Left ventricle myocardium inferior (tissue), 1 donor: Measurements from ENCODE around the gene TCF12. TPM values are rescaled to one million over a fixed set of nuclear protein-coding genes. Genes with fewer than 3 reads are reported as not detected.

Source experiments
- DNase-seq: peaks from one replicate; pipeline ENCODE4 v3.0.0-alpha.2; 2020
- H3K27ac ChIP-seq: fragments of 200-600 bp; replicated peaks from 2 replicates; pipeline ENCODE4 v1.8.0; 2021
- H3K27me3 ChIP-seq: fragments of 200-600 bp; 2 replicates; pipeline ENCODE4 v1.8.0; 2021; ENCODE audit warnings: low read depth
- H3K36me3 ChIP-seq: fragments of 200-600 bp; 2 replicates; pipeline ENCODE4 v1.8.0; 2021
- H3K4me1 ChIP-seq: fragments of 200-600 bp; 2 replicates; pipeline ENCODE4 v1.8.0; 2021
- H3K4me3 ChIP-seq: fragments of 200-600 bp; 2 replicates; pipeline ENCODE4 v1.8.0; 2021; ENCODE audit warnings: mild to moderate bottlenecking, moderate library complexity
- H3K9me3 ChIP-seq: fragments of 200-600 bp; replicated peaks from 2 replicates; pipeline ENCODE4 v1.8.0; 2021
- CTCF ChIP-seq: fragments of 200-600 bp; IDR thresholded peaks from 2 replicates; pipeline ENCODE4 v1.8.0; 2021; ENCODE audit warnings: antibody characterized with exemption, mild to moderate bottlenecking, borderline replicate concordance
- intact Hi-C: fragments of 100-400 bp; cut with micrococcal nuclease; formaldehyde crosslinking; loops from one replicate; pipeline ENCODE4 v1.11.0; 2022
- total RNA-seq: library from RNA; stranded (reverse); fragmentation: NEBNext Ultra II Directional; extraction: Animal tissue kit (Norgen Biotek cat#: 25700); gene quantifications from one replicate; pipeline ENCODE4 v1.2.1, GENCODE V29; 2021
- donor health status: DM: no; HTN: yes; CAD: no; lungs with severe emphysema.

Gene TCF12
- total RNA-seq, 1 donor from 2014 or later: 52.1 TPM

GRCh38 chr15:57031605-57032004 lies 113.2 kb downstream of the TCF12 start:
- intact Hi-C loops: no loop called here
- Histone ChIP-seq H3K27ac (peak overlapping the region; percentile 42), H3K4me1 (peaks cover 54% of the 10 kb centered on the region), H3K4me3 (no peak overlapping the region), H3K9me3 (no peaks in the 10 kb centered on the region), H3K36me3 (no peaks in the 10 kb centered on the region), H3K27me3 (no peaks in the 10 kb centered on the region)
- TF ChIP-seq CTCF: no peak
- DNase-seq: no peak

- no peak for DNase-seq
- H3K4me1 ChIP-seq: peaks cover 61% of the 10 kb centered on the region
- H3K9me3 ChIP-seq: no peaks in the 10 kb centered on the region
- no peak for TF ChIP-seq CTCF
- no peak overlapping the region for H3K4me3 ChIP-seq
- H3K36me3 ChIP-seq: no peaks in the 10 kb centered on the region
- H3K27me3 ChIP-seq: no peaks in the 10 kb centered on the region
- H3K27ac ChIP-seq: peak overlapping the region; percentile 42
- intact Hi-C loops: no loop called here
These were observed 113.9 kb downstream of the TCF12 start for GRCh38 chr15:57032338-57032737.

- peaks cover 61% of the 10 kb centered on the region for H3K4me1 ChIP-seq
- no peak for TF ChIP-seq CTCF
- no peaks in the 10 kb centered on the region for H3K9me3 ChIP-seq
- no peaks in the 10 kb centered on the region for H3K27me3 ChIP-seq
- no peaks in the 10 kb centered on the region for H3K36me3 ChIP-seq
- intact Hi-C loops: no loop called here
- H3K4me3 ChIP-seq: no peak overlapping the region
- no peak overlapping the region for H3K27ac ChIP-seq
- no peak for DNase-seq
These were observed 115.4 kb downstream of the TCF12 start for GRCh38 chr15:57033715-57034439.

GRCh38 chr15:57034613-57035012 lies 116.2 kb downstream of the TCF12 start:
- no peak for TF ChIP-seq CTCF
- Histone ChIP-seq H3K27ac (no peak overlapping the region), H3K9me3 (no peaks in the 10 kb centered on the region), H3K4me3 (no peak overlapping the region), H3K27me3 (no peaks in the 10 kb centered on the region), H3K4me1 (peaks cover 63% of the 10 kb centered on the region), H3K36me3 (no peaks in the 10 kb centered on the region)
- DNase-seq: no peak
- intact Hi-C loops: no loop called here

- no peak for TF ChIP-seq CTCF
- H3K27ac ChIP-seq: no peak overlapping the region
- H3K27me3 ChIP-seq: no peaks in the 10 kb centered on the region
- no peaks in the 10 kb centered on the region for H3K36me3 ChIP-seq
- intact Hi-C loops: no loop called here
- H3K9me3 ChIP-seq: no peaks in the 10 kb centered on the region
- H3K4me1 ChIP-seq: peaks cover 63% of the 10 kb centered on the region
- no peak overlapping the region for H3K4me3 ChIP-seq
- no peak for DNase-seq
These were observed 117.2 kb downstream of the TCF12 start for GRCh38 chr15:57035664-57036063.
